Gastrocnemius medialis (tissue), 4 donors: ENCODE results near the gene SEMA3A. TPM values are rescaled to one million over a fixed set of nuclear protein-coding genes. Genes with fewer than 3 reads are reported as not detected.

ENCODE experiments used
- ATAC-seq, 2 donors: fragments of 150-250 bp; one replicate each; pipeline ENCODE4 v1.9.1; 2016
- DNase-seq, 2 donors: peaks; one replicate each; pipeline ENCODE4 v3.0.0-alpha.2; 2019
- H3K27ac ChIP-seq, 4 donors: fragments of 200-600 bp; sonication (generic); 1 replicate in 1 of 4; 2 replicates in 3 of 4; pipeline ENCODE4 v1.5.1; 2016 to 2018; ENCODE audit warnings: mild to moderate bottlenecking in 2 of 4, moderate library complexity in 1 of 4
- H3K27me3 ChIP-seq, 3 donors: fragments of 200-600 bp; sonication (generic) in 2 of 3; 1 replicate in 1 of 3; 2 replicates in 2 of 3; pipeline versions ENCODE4 v1.5.1 to v1.6.0; 2016 to 2019; ENCODE audit warnings: mild to moderate bottlenecking in 1 of 3, moderate library complexity in 1 of 3
- H3K36me3 ChIP-seq, 2 donors: fragments of 200-600 bp; sonication (generic) in 1 of 2; one replicate each; pipeline ENCODE4 v1.5.1; 2017 to 2018
- H3K4me1 ChIP-seq, 2 donors: fragments of 200-600 bp; sonication (generic) in 1 of 2; one replicate each; pipeline ENCODE4 v1.5.1; 2016 to 2017; ENCODE audit warnings: mild to moderate bottlenecking in 2 of 2
- H3K4me3 ChIP-seq, 4 donors: fragments of 200-600 bp; sonication (generic) in 3 of 4; 1 replicate in 1 of 4; 2 replicates in 3 of 4; pipeline ENCODE4 v1.5.1; 2016 to 2019; ENCODE audit warnings: mild to moderate bottlenecking in 2 of 4
- H3K9me3 ChIP-seq, 3 donors: fragments of 200-600 bp; sonication (generic) in 2 of 3; 1 replicate in 1 of 3; 2 replicates in 2 of 3; pipeline ENCODE4 v1.5.1; 2016 to 2019
- CTCF ChIP-seq, 5 experiments: fragments of 450-650 bp in 3 of 5; fragments of 200-600 bp in 2 of 5; sonication (generic) in 2 of 5; IDR thresholded peaks in 4 of 5; conservative IDR thresholded peaks in 1 of 5; 1 replicate in 4 of 5; 2 replicates in 1 of 5; pipeline ENCODE4 v1.5.1; 2016 to 2019; ENCODE audit warnings: antibody characterized with exemption in 5 of 5, mild to moderate bottlenecking in 3 of 5, moderate library complexity in 3 of 5
- POLR2A ChIP-seq, 2 donors: fragments of 450-650 bp; IDR thresholded peaks; one replicate each; pipeline ENCODE4 v1.6.1; 2017; ENCODE audit warnings: antibody characterized with exemption in 2 of 2, mild to moderate bottlenecking in 2 of 2, moderate library complexity in 2 of 2
- in situ Hi-C, 4 donors: fragments of 200-750 bp; cut with MboI; loops; one replicate each; pipeline versions ENCODE4 v1.15.0 to v1.8.0; 2017; ENCODE audit warnings: low sequenced_read_pairs in 4 of 4
- intact Hi-C: fragments of 100-400 bp; cut with DNase I; formaldehyde crosslinking; loops from one replicate; pipeline ENCODE4 v1.15.1; 2023; ENCODE audit warnings: low total_unique reads
- total RNA-seq, 4 donors: library from RNA; depleted of rRNA; stranded (reverse); fragments of >200 nt; gene quantifications; one replicate each; pipeline versions ENCODE4 v1.1.0 to v1.2.3, GENCODE V29; 2016

The SEMA3A gene
- total RNA-seq, 4 donors from 2014 or later: 0.07 to 0.29 (median 0.13) TPM

GRCh38 chr7:84021292-84021908, 173.2 kb downstream of the SEMA3A start:
- no peak for TF ChIP-seq POLR2A (IDR thresholded peaks at IDR 0.05)
- TF ChIP-seq CTCF (IDR thresholded peaks at IDR 0.05 in 4 of 5, conservative IDR thresholded peaks at IDR 0.05 in 1 of 5): no peak
- in situ Hi-C loops: no loop called here
- Histone ChIP-seq H3K27me3 (no peaks in the 10 kb centered on the region), H3K27ac (no peak overlapping the region), H3K9me3 (no peaks in the 10 kb centered on the region), H3K4me1 (peaks cover 0 to 16% of the 10 kb centered on the region in 2 donors), H3K36me3 (no peaks in the 10 kb centered on the region), H3K4me3 (no peak overlapping the region)
- ATAC-seq: no peak
- DNase-seq: no peak
- intact Hi-C loops: no loop called here

- Histone ChIP-seq H3K27ac (no peak overlapping the region), H3K27me3 (no peaks in the 10 kb centered on the region), H3K9me3 (no peaks in the 10 kb centered on the region), H3K4me3 (no peak overlapping the region), H3K36me3 (no peaks in the 10 kb centered on the region), H3K4me1 (peaks cover 0 to 14% of the 10 kb centered on the region in 2 donors)
- no peak for TF ChIP-seq POLR2A (IDR thresholded peaks at IDR 0.05)
- TF ChIP-seq CTCF (IDR thresholded peaks at IDR 0.05 in 4 of 5, conservative IDR thresholded peaks at IDR 0.05 in 1 of 5): no peak
- DNase-seq (no peak), ATAC-seq (no peak)
- in situ Hi-C loops (no loop called here), intact Hi-C loops (no loop called here)
These were observed 176.9 kb downstream of the SEMA3A start for GRCh38 chr7:84017651-84018050.

- Histone ChIP-seq H3K27me3 (no peaks in the 10 kb centered on the region), H3K4me1 (no peaks in the 10 kb centered on the region), H3K27ac (no peak overlapping the region), H3K4me3 (no peak overlapping the region), H3K36me3 (no peaks in the 10 kb centered on the region), H3K9me3 (no peaks in the 10 kb centered on the region)
- in situ Hi-C loops: no loop called here
- no peak for DNase-seq
- TF ChIP-seq CTCF (IDR thresholded peaks at IDR 0.05 in 4 of 5, conservative IDR thresholded peaks at IDR 0.05 in 1 of 5) (no peak), POLR2A (IDR thresholded peaks at IDR 0.05) (no peak)
- ATAC-seq: no peak
- intact Hi-C loops: no loop called here
These were observed 180.9 kb downstream of the SEMA3A start for GRCh38 chr7:84013616-84014240.

- no peak for DNase-seq
- intact Hi-C loops: no loop called here
- no peak overlapping the region for H3K27ac ChIP-seq
- TF ChIP-seq CTCF (IDR thresholded peaks at IDR 0.05 in 4 of 5, conservative IDR thresholded peaks at IDR 0.05 in 1 of 5): no peak
- TF ChIP-seq POLR2A (IDR thresholded peaks at IDR 0.05): no peak
- H3K9me3 ChIP-seq: no peaks in the 10 kb centered on the region
- H3K4me3 ChIP-seq: no peak overlapping the region
- in situ Hi-C loops: no loop called here
- no peaks in the 10 kb centered on the region for H3K36me3 ChIP-seq
- H3K27me3 ChIP-seq: no peaks in the 10 kb centered on the region
- no peak for ATAC-seq
- H3K4me1 ChIP-seq: no peaks in the 10 kb centered on the region
These were observed 184.8 kb downstream of the SEMA3A start for GRCh38 chr7:84009782-84010181.
